ENCODE measurements around the gene TEP1. TPM values are rescaled to one million over a fixed set of nuclear protein-coding genes. Genes with fewer than 3 reads are reported as not detected.

Gene TEP1
- total and polyA plus RNA-seq, 12 donors, result 5.6 to 17.8 (median 8.6) TPM

DNA sequence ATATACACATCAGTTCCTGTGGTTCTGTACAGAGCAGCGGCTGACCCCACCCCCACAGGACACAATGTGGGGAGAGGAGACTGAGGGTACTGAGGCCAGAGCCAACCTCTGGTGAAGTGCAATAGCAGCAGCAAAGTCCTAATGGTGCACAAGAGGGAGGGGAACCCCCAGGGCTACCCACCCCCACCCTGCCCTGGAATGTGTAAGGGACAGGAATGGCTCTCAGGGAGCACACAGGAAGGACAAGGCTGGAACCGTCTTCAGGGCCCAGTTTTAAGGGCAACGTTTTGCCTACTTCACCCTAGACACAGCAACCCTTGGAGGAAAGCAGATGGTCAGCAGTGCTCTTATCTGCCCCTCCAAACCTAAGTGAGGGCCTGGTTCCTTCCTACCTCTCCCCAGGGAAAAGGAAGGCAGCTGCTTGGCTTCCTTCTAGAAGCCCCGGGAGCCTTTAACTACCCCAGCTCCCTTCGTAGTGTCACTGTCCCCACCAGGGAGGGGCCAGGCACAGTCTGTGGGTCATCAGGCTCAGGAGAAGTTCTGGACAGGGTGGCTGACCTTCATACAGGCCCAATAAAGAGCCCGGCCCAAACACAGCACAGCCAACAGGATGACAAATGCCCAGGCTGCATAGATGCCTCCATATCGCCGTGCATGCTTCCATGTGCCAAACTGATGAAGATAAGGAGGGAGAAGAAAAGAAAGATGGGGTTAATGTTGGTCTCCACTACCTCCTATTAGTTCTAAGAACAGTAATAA, 44.9 kb upstream of the TEP1 start:
- WGBS, 2 donors, result 56 to 59% methylated on average over 8 of the region's 8 CpGs
- H3K9me3 ChIP-seq, result no peaks in the 10 kb centered on the region
- ATAC-seq, result no peak
- peak overlapping the region in 2 of 10 donors; percentile 6 to 18 for H3K27ac ChIP-seq
- TF ChIP-seq, protein P1, sequence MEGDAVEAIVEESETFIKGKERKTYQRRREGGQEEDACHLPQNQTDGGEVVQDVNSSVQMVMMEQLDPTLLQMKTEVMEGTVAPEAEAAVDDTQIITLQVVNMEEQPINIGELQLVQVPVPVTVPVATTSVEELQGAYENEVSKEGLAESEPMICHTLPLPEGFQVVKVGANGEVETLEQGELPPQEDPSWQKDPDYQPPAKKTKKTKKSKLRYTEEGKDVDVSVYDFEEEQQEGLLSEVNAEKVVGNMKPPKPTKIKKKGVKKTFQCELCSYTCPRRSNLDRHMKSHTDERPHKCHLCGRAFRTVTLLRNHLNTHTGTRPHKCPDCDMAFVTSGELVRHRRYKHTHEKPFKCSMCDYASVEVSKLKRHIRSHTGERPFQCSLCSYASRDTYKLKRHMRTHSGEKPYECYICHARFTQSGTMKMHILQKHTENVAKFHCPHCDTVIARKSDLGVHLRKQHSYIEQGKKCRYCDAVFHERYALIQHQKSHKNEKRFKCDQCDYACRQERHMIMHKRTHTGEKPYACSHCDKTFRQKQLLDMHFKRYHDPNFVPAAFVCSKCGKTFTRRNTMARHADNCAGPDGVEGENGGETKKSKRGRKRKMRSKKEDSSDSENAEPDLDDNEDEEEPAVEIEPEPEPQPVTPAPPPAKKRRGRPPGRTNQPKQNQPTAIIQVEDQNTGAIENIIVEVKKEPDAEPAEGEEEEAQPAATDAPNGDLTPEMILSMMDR (IDR thresholded peaks at IDR 0.05), result no peak
- H3K36me3 ChIP-seq, result peaks cover 0 to 43% (median 30%) of the 10 kb centered on the region in 9 donors
- intact Hi-C loops (cut with DNase I), result loop anchor here in 5 of 10 donors (5.0 to 10.0 kb wide), 4 partner anchors 41 to 154 kb away; partner anchors contain the start of gene PARP2 (in 4 of the 5)
- no peaks in the 10 kb centered on the region for H3K27me3 ChIP-seq
- no peak overlapping the region for H3K4me3 ChIP-seq
- no peak for DNase-seq
- H3K4me1 ChIP-seq, result peaks cover 9 to 72% (median 40%) of the 10 kb centered on the region in 9 donors

DNA sequence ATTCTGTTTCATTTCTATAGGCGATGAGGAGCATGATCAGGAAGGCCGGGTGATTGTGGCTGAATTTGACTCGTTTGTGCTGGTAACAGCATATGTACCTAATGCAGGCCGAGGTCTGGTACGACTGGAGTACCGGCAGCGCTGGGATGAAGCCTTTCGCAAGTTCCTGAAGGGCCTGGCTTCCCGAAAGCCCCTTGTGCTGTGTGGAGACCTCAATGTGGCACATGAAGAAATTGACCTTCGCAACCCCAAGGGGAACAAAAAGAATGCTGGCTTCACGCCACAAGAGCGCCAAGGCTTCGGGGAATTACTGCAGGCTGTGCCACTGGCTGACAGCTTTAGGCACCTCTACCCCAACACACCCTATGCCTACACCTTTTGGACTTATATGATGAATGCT, 43.7 kb upstream of the TEP1 start:
- WGBS, 2 donors, result 73 to 86% methylated on average over 13 of the region's 13 CpGs
- Histone ChIP-seq H3K4me1 (peaks cover 9 to 72% (median 46%) of the 10 kb centered on the region in 9 donors), H3K4me3 (peak overlapping the region in 1 of 10 donors; percentile 98), H3K36me3 (peaks cover 0 to 50% (median 32%) of the 10 kb centered on the region in 9 donors), H3K27ac (peak overlapping the region in 2 of 10 donors; percentile 18 to 25), H3K9me3 (no peaks in the 10 kb centered on the region), H3K27me3 (no peaks in the 10 kb centered on the region)
- DNase-seq (no peak), ATAC-seq (no peak)
- intact Hi-C loops (cut with DNase I), result loop anchor here in 5 of 10 donors (5.0 to 10.0 kb wide), 4 partner anchors 40 to 155 kb away; partner anchors contain the start of gene PARP2 (in 4 of the 5)
- TF ChIP-seq, protein P1 (IDR thresholded peaks at IDR 0.05), result no peak

DNA sequence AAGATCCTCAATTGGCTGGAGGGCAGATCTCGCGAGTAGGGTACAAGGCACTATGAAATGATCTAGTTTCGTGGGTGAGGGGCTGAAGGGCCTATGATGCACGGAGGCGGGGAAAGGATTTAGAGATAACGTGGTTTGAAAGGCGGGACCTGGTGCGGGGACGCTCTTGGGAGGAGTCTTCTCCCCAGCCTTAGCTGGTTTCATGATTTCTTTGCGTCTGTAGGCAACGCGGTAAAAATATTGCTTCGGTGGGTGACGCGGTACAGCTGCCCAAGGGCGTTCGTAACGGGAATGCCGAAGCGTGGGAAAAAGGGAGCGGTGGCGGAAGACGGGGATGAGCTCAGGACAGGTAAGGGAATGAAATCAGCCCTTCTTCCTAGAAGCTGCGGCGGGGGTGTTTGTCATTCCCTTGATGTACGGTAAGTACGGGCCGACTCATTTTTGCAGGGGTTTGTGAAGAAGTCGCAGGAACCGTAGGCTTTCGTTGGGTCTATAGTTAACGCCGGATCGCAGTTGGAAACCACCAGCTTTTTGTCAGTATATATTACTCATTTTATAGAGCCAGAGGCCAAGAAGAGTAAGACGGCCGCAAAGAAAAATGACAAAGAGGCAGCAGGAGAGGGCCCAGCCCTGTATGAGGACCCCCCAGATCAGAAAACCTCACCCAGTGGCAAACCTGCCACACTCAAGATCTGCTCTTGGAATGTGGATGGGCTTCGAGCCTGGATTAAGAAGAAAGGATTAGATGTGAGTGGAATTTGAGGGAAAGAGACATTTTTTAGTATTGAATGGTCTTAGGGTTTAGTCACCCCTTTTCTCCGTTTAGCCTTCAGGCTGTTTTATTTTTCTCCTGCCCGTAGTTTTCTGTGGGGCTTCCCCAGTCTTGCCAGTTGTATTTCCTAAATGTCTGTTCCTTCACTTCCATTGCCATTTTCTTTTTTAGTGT, 42.3 kb upstream of the TEP1 start:
- Histone ChIP-seq H3K4me1 (peaks cover 8 to 71% (median 42%) of the 10 kb centered on the region in 9 donors), H3K27ac (peak overlapping the region; percentile 83 to 97 (median 91)), H3K9me3 (no peaks in the 10 kb centered on the region), H3K36me3 (peaks cover 0 to 63% (median 44%) of the 10 kb centered on the region in 9 donors), H3K4me3 (peak overlapping the region; percentile 66 to 98 (median 74)), H3K27me3 (no peaks in the 10 kb centered on the region)
- intact Hi-C loops (cut with DNase I), result loop anchor here in 6 of 10 donors (1.0 to 10.0 kb wide), 6 partner anchors 38 to 157 kb away; partner anchors contain the start of genes PARP2 (in 4 of the 6) and TEP1 (in 2 of the 6)
- TF ChIP-seq, protein P1 (IDR thresholded peaks at IDR 0.05), result no peak
- WGBS, 2 donors, result 2% methylated on average over 39 of the region's 39 CpGs
- ATAC-seq (peak; percentile 35 to 77 (median 60)), DNase-seq (no peak)

Data from heart right ventricle (tissue), 16 donors.